CD8-positive, alpha-beta memory T cell (primary cell): ENCODE data around the gene TRIM5. TPM values are rescaled to one million over a fixed set of nuclear protein-coding genes. Genes with fewer than 3 reads are reported as not detected.
"Not testable (repeated sequence)": the region's sequence is repeated elsewhere in the genome, so short reads cannot be mapped to it uniquely, and the experiment has no call there.

Source experiments
- CTCF ChIA-PET: fragments of 350-600 bp; sonication (Branson Sonifier 250); formaldehyde crosslinking; loops from one replicate; lab custom pipeline; 2021; ENCODE audit warnings: antibody characterized with exemption; lab: Charles Lee
- POLR2A ChIA-PET: fragments of 350-600 bp; sonication (Branson Sonifier 250); formaldehyde crosslinking; loops from one replicate; lab custom pipeline; 2021; ENCODE audit warnings: antibody characterized with exemption; lab: Charles Lee
- DNase-seq, 5 donors: peaks; one replicate each; pipeline versions ENCODE4 v3.0.0 to v3.0.0-alpha.2; 2020 to 2022; ENCODE audit warnings: mixed read lengths in 1 of 5
- H3K27ac ChIP-seq: one replicate; pipeline ENCODE4 v1.7.0; 2013; ENCODE audit warnings: low read depth, mild to moderate bottlenecking, low read length, moderate library complexity
- H3K27me3 ChIP-seq: 2 replicates; pipeline ENCODE4 v1.7.0; 2013; ENCODE audit warnings: low read length, mild to moderate bottlenecking; ENCODE audit not compliant: insufficient read depth, poor library complexity, severe bottlenecking
- H3K36me3 ChIP-seq: 2 replicates; pipeline ENCODE4 v1.7.0; 2013; ENCODE audit warnings: mild to moderate bottlenecking, low read length, moderate library complexity; ENCODE audit not compliant: insufficient read depth
- H3K4me1 ChIP-seq: 2 replicates; pipeline ENCODE4 v1.7.0; 2013; ENCODE audit warnings: mild to moderate bottlenecking, low read length, moderate library complexity; ENCODE audit not compliant: insufficient read depth
- H3K4me3 ChIP-seq: 2 replicates; pipeline ENCODE4 v1.7.0; 2013; ENCODE audit warnings: mild to moderate bottlenecking, low read length
- H3K9me3 ChIP-seq: 2 replicates; pipeline ENCODE4 v1.7.0; 2013; ENCODE audit warnings: mild to moderate bottlenecking, low read length
- H3K27ac Mint-ChIP-seq, 8 donors: one replicate each; pipeline ENCODE4 v1.8.0; 2020 to 2021; ENCODE audit warnings: mixed read lengths in 8 of 8, mild to moderate bottlenecking in 6 of 8, inconsistent platforms in 3 of 8, moderate library complexity in 3 of 8
- H3K27me3 Mint-ChIP-seq, 2 donors: one replicate each; pipeline ENCODE4 v1.8.0; 2020 to 2021; ENCODE audit warnings: mixed read lengths in 2 of 2, mild to moderate bottlenecking in 1 of 2, moderate library complexity in 1 of 2
- H3K36me3 Mint-ChIP-seq, 3 donors: one replicate each; pipeline ENCODE4 v1.8.0; 2020 to 2021; ENCODE audit warnings: mixed read lengths in 3 of 3, inconsistent platforms in 1 of 3, mild to moderate bottlenecking in 1 of 3
- H3K4me1 Mint-ChIP-seq, 3 donors: one replicate each; pipeline ENCODE4 v1.8.0; 2020 to 2021; ENCODE audit warnings: mixed read lengths in 3 of 3, inconsistent platforms in 1 of 3, mild to moderate bottlenecking in 1 of 3
- H3K4me3 Mint-ChIP-seq, 7 donors: one replicate each; pipeline ENCODE4 v1.8.0; 2020 to 2021; ENCODE audit warnings: mixed read lengths in 7 of 7, mild to moderate bottlenecking in 6 of 7, moderate library complexity in 4 of 7, inconsistent platforms in 2 of 7
- H3K9me3 Mint-ChIP-seq, 5 donors: one replicate each; pipeline ENCODE4 v1.8.0; 2020 to 2022; ENCODE audit warnings: mixed read lengths in 5 of 5, mild to moderate bottlenecking in 3 of 5, moderate library complexity in 2 of 5, inconsistent platforms in 1 of 5
- polyA plus RNA-seq: library from polyadenylated mRNA; unstranded; fragments of 300-500 nt; fragmentation: Illumina TruSeq; gene quantifications from one replicate; pipeline ENCODE4 v1.2.3, GENCODE V29; 2021
- total RNA-seq, 2 experiments: library from RNA; stranded (reverse); gene quantifications; one replicate each; pipeline ENCODE4 v1.2.3, GENCODE V29; 2021

The TRIM5 gene
- total and polyA plus RNA-seq, 3 experiments from 2014 or later: 8.2 to 10.6 (median 9.8) TPM

- POLR2A ChIA-PET: no interaction called here
- no peak for DNase-seq
- H3K27me3 ChIP-seq: no peaks in the 10 kb centered on the region
- Mint-ChIP-seq H3K27me3 (no peaks in the 10 kb centered on the region), H3K27ac (no peak overlapping the region), H3K4me3 (no peak overlapping the region), H3K36me3 (peaks cover 6 to 60% (median 19%) of the 10 kb centered on the region in 3 donors), H3K9me3 (peaks cover 0 to 1% (median 0%) of the 10 kb centered on the region in 5 donors), H3K4me1 (peaks cover 15 to 30% (median 24%) of the 10 kb centered on the region in 3 donors)
- H3K4me3 ChIP-seq: no peak overlapping the region
- CTCF ChIA-PET: no interaction called here
- H3K4me1 ChIP-seq: peaks cover 3% of the 10 kb centered on the region
- H3K36me3 ChIP-seq: peaks cover 12% of the 10 kb centered on the region
- H3K9me3 ChIP-seq: no peaks in the 10 kb centered on the region
- H3K27ac ChIP-seq: no peak overlapping the region
These were observed 13.0 kb downstream of the TRIM5 start for GRCh38 chr11:5671831-5672230.

GRCh38 chr11:5666402-5666793 is 18.5 kb downstream of the TRIM5 start:
- ChIA-PET CTCF (no interaction called here), POLR2A (no interaction called here)
- H3K36me3 Mint-ChIP-seq: peaks cover 0 to 72% (median 28%) of the 10 kb centered on the region in 3 donors
- DNase-seq: no peak
- no peak overlapping the region for H3K27ac ChIP-seq
- no peak overlapping the region for H3K4me3 Mint-ChIP-seq
- peak overlapping the region in 1 of 8 donors; percentile 18 for H3K27ac Mint-ChIP-seq
- H3K9me3 Mint-ChIP-seq: no peaks in the 10 kb centered on the region
- no peaks in the 10 kb centered on the region for H3K27me3 Mint-ChIP-seq
- no peaks in the 10 kb centered on the region for H3K9me3 ChIP-seq
- no peaks in the 10 kb centered on the region for H3K4me1 ChIP-seq
- H3K4me3 ChIP-seq: no peak overlapping the region
- peaks cover 36% of the 10 kb centered on the region for H3K36me3 ChIP-seq
- peaks cover 0 to 4% (median 0%) of the 10 kb centered on the region in 3 donors for H3K4me1 Mint-ChIP-seq
- no peaks in the 10 kb centered on the region for H3K27me3 ChIP-seq

- Histone ChIP-seq H3K27ac (no peak overlapping the region), H3K36me3 (peaks cover 35% of the 10 kb centered on the region), H3K9me3 (no peaks in the 10 kb centered on the region), H3K4me1 (no peaks in the 10 kb centered on the region), H3K27me3 (no peaks in the 10 kb centered on the region), H3K4me3 (no peak overlapping the region)
- Mint-ChIP-seq H3K36me3 (peaks cover 0 to 67% (median 29%) of the 10 kb centered on the region in 3 donors), H3K4me3 (no peak overlapping the region), H3K9me3 (no peaks in the 10 kb centered on the region), H3K27me3 (no peaks in the 10 kb centered on the region), H3K27ac (peak overlapping the region in 2 of 8 donors; percentile 45 to 48), H3K4me1 (no peaks in the 10 kb centered on the region)
- POLR2A ChIA-PET: no interaction called here
- no peak for DNase-seq
- CTCF ChIA-PET: no interaction called here
These were observed 19.0 kb downstream of the TRIM5 start for GRCh38 chr11:5665746-5666401.

GRCh38 chr11:5665051-5665570 is 19.8 kb downstream of the TRIM5 start:
- DNase-seq: no peak
- POLR2A ChIA-PET: no interaction called here
- Histone ChIP-seq H3K4me1 (no peaks in the 10 kb centered on the region), H3K36me3 (peaks cover 30% of the 10 kb centered on the region), H3K9me3 (no peaks in the 10 kb centered on the region), H3K27ac (no peak overlapping the region), H3K4me3 (no peak overlapping the region), H3K27me3 (no peaks in the 10 kb centered on the region)
- Mint-ChIP-seq H3K4me3 (no peak overlapping the region), H3K9me3 (no peaks in the 10 kb centered on the region), H3K27me3 (no peaks in the 10 kb centered on the region), H3K27ac (peak overlapping the region in 1 of 8 donors; percentile 68), H3K4me1 (no peaks in the 10 kb centered on the region), H3K36me3 (peaks cover 0 to 59% (median 29%) of the 10 kb centered on the region in 3 donors)
- CTCF ChIA-PET: no interaction called here

GRCh38 chr11:5663511-5663910 is 21.4 kb downstream of the TRIM5 start:
- Mint-ChIP-seq H3K4me3 (no peak overlapping the region), H3K9me3 (no peaks in the 10 kb centered on the region), H3K4me1 (no peaks in the 10 kb centered on the region), H3K27ac (peak overlapping the region in 2 of 8 donors; percentile 9 to 41), H3K36me3 (peaks cover 0 to 46% (median 24%) of the 10 kb centered on the region in 3 donors), H3K27me3 (no peaks in the 10 kb centered on the region)
- no peak for DNase-seq
- Histone ChIP-seq H3K9me3 (no peaks in the 10 kb centered on the region), H3K36me3 (peaks cover 25% of the 10 kb centered on the region), H3K4me1 (no peaks in the 10 kb centered on the region), H3K27me3 (no peaks in the 10 kb centered on the region), H3K4me3 (no peak overlapping the region), H3K27ac (no peak overlapping the region)
- ChIA-PET CTCF (no interaction called here), POLR2A (no interaction called here)

- peak overlapping the region in 1 of 8 donors; percentile 78 for H3K27ac Mint-ChIP-seq
- CTCF ChIA-PET: no interaction called here
- Histone ChIP-seq H3K27me3 (no peaks in the 10 kb centered on the region), H3K27ac (no peak overlapping the region), H3K4me3 (no peak overlapping the region), H3K9me3 (no peaks in the 10 kb centered on the region), H3K4me1 (no peaks in the 10 kb centered on the region), H3K36me3 (no peaks in the 10 kb centered on the region)
- H3K9me3 Mint-ChIP-seq: peaks cover 0 to 6% (median 3%) of the 10 kb centered on the region in 5 donors
- no peaks in the 10 kb centered on the region for H3K27me3 Mint-ChIP-seq
- POLR2A ChIA-PET: no interaction called here
- no peaks in the 10 kb centered on the region for H3K4me1 Mint-ChIP-seq
- no peak for DNase-seq
- no peak overlapping the region for H3K4me3 Mint-ChIP-seq
- peaks cover 2 to 18% (median 13%) of the 10 kb centered on the region in 3 donors for H3K36me3 Mint-ChIP-seq
These were observed 26.6 kb downstream of the TRIM5 start for GRCh38 chr11:5658318-5658717.

GRCh38 chr11:5656956-5657355 is 27.9 kb downstream of the TRIM5 start:
- H3K27ac Mint-ChIP-seq, H3K4me1 ChIP-seq, POLR2A ChIA-PET, H3K4me3 ChIP-seq, CTCF ChIA-PET, H3K27me3 Mint-ChIP-seq, H3K27me3 ChIP-seq, H3K27ac ChIP-seq, H3K4me1 Mint-ChIP-seq, H3K4me3 Mint-ChIP-seq, H3K9me3 ChIP-seq, H3K36me3 ChIP-seq, DNase-seq: not testable (repeated sequence)
- Mint-ChIP-seq H3K36me3 (peaks cover 2 to 13% (median 10%) of the 10 kb centered on the region in 3 donors), H3K9me3 (peaks cover 0 to 10% (median 6%) of the 10 kb centered on the region in 5 donors)

GRCh38 chr11:5655474-5655873 is 29.4 kb downstream of the TRIM5 start:
- Mint-ChIP-seq H3K36me3 (peaks cover 0 to 13% (median 8%) of the 10 kb centered on the region in 3 donors), H3K4me3 (no peak overlapping the region), H3K27me3 (no peaks in the 10 kb centered on the region), H3K27ac (no peak overlapping the region), H3K9me3 (peaks cover 0 to 10% (median 8%) of the 10 kb centered on the region in 5 donors), H3K4me1 (no peaks in the 10 kb centered on the region)
- no peaks in the 10 kb centered on the region for H3K36me3 ChIP-seq
- no peaks in the 10 kb centered on the region for H3K27me3 ChIP-seq
- H3K27ac ChIP-seq: no peak overlapping the region
- no peak for DNase-seq
- H3K4me1 ChIP-seq: no peaks in the 10 kb centered on the region
- H3K9me3 ChIP-seq: no peaks in the 10 kb centered on the region
- no peak overlapping the region for H3K4me3 ChIP-seq
- ChIA-PET POLR2A (no interaction called here), CTCF (no interaction called here)
